SK-N-SH (cell line): ENCODE data around the gene TBX18.

Experiments used
- EP300 ChIP-seq, 2 experiments: IDR thresholded peaks; 2 replicates each; pipeline versions ENCODE4 v1.4.0 to v1.6.1; 2012; ENCODE audit warnings: borderline replicate concordance in 1 of 2, low read depth in 1 of 2, low read length in 1 of 2
- EZH2phosphoT487 ChIP-seq: fragments of 200-600 bp; sonication (generic); IDR thresholded peaks from 2 replicates; pipeline ENCODE4 v1.6.1; 2017; ENCODE audit warnings: low read depth, mixed run types, mild to moderate bottlenecking, antibody characterized with exemption, moderate library complexity, borderline replicate concordance
- TAF1 ChIP-seq: IDR thresholded peaks from 2 replicates; pipeline ENCODE4 v1.6.1; 2012; ENCODE audit warnings: low read depth, mild to moderate bottlenecking, low read length, moderate library complexity, borderline replicate concordance
- TF ChIP-seq, protein P1 (sequence below): fragments of 200-600 bp; sonication (generic); IDR thresholded peaks from 2 replicates; pipeline ENCODE4 v1.6.1; 2017; ENCODE audit warnings: antibody characterized with exemption, mild to moderate bottlenecking, moderate library complexity
- TF ChIP-seq, protein P2 (sequence below): fragments of 150-350 bp; IDR thresholded peaks from 2 replicates; pipeline ENCODE4 v1.6.1; 2017; ENCODE audit warnings: antibody characterized with exemption, low read length, low read depth, borderline replicate concordance
- TF ChIP-seq, protein P3 (sequence below): fragments of 150-350 bp; IDR thresholded peaks from 2 replicates; pipeline ENCODE4 v1.6.1; 2016; ENCODE audit warnings: mild to moderate bottlenecking, low read depth, low read length

DNA sequence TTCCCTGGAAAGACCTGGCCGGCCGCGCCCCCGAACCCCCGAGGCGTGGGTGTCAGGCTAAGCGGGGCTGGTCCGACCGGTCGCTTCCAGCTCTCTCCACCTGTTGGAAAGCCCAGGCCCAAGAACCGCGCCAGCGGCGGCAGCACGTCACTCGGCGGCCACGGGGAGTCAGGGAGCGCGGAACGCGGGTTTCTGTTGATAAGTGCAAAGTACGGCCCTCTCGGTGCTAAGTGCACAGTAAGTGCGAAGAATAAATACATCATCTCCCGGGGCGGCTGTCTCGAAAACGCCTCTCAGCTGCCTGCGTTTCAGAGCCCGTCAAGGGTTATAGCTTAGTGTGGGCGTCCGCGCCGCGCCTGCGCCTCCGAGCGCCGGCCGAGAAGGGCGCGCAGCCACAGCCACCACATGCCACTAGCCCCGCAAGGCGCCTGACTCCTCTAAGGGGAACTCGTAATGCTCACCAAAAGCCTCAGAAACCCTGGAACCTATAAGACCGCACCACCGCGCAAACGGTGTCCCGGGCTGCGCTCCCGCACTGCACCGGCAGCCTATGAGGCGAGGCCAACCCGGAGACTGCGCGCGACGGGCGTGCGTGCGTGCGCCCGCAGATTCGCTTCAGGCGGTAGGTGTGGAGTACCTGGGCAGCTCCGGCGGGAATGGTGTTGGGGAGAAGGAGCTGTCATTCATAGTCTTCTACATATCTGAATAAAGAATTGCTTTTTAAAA is 9.2 kb upstream of the TBX18 start:
- TF ChIP-seq, protein P1, sequence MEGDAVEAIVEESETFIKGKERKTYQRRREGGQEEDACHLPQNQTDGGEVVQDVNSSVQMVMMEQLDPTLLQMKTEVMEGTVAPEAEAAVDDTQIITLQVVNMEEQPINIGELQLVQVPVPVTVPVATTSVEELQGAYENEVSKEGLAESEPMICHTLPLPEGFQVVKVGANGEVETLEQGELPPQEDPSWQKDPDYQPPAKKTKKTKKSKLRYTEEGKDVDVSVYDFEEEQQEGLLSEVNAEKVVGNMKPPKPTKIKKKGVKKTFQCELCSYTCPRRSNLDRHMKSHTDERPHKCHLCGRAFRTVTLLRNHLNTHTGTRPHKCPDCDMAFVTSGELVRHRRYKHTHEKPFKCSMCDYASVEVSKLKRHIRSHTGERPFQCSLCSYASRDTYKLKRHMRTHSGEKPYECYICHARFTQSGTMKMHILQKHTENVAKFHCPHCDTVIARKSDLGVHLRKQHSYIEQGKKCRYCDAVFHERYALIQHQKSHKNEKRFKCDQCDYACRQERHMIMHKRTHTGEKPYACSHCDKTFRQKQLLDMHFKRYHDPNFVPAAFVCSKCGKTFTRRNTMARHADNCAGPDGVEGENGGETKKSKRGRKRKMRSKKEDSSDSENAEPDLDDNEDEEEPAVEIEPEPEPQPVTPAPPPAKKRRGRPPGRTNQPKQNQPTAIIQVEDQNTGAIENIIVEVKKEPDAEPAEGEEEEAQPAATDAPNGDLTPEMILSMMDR, result no peak
- TF ChIP-seq EZH2phosphoT487 (peak; percentile 16; the same call in 1 of the 2 replicates), TAF1 (no peak), EP300 (IDR thresholded peaks at IDR 0.05; ENCODE audit: borderline replicate concordance in 1 of 2, low read depth in 1 of 2, low read length in 1 of 2) (no peak)
- TF ChIP-seq, protein P2, sequence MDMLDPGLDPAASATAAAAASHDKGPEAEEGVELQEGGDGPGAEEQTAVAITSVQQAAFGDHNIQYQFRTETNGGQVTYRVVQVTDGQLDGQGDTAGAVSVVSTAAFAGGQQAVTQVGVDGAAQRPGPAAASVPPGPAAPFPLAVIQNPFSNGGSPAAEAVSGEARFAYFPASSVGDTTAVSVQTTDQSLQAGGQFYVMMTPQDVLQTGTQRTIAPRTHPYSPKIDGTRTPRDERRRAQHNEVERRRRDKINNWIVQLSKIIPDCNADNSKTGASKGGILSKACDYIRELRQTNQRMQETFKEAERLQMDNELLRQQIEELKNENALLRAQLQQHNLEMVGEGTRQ, result no peak
- TF ChIP-seq, protein P3, sequence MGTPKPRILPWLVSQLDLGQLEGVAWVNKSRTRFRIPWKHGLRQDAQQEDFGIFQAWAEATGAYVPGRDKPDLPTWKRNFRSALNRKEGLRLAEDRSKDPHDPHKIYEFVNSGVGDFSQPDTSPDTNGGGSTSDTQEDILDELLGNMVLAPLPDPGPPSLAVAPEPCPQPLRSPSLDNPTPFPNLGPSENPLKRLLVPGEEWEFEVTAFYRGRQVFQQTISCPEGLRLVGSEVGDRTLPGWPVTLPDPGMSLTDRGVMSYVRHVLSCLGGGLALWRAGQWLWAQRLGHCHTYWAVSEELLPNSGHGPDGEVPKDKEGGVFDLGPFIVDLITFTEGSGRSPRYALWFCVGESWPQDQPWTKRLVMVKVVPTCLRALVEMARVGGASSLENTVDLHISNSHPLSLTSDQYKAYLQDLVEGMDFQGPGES, result no peak
